GM04503 (cell line): ENCODE results near the gene RAP1A.
"Not testable (repeated sequence)": the region's sequence is repeated elsewhere in the genome, so short reads cannot be mapped to it uniquely, and the experiment has no call there.

Source experiments
- DNase-seq: peaks from one replicate; pipeline ENCODE4 v3.0.0-alpha.2; 2012; ENCODE audit warnings: low read depth

RAP1A gene

DNA sequence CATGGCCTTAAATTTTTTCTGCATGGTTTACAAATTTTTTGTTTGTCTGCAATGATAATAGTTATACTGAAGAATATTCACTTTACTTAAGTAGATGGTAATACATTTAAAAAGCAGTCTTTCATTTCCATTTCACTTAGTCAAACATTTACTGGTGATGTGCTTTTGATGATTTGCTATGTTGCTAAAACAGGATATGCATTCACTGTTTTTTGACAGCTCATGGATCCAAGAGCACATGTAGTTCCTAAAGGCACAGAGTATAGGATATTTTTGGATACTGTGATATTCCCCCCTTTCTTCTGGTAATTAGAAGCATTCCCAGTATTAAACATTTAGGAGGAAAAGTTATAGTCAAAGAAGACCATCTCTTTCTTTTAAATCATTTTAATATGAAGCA, 45.9 kb downstream of the RAP1A start:
- no peak for DNase-seq

DNA sequence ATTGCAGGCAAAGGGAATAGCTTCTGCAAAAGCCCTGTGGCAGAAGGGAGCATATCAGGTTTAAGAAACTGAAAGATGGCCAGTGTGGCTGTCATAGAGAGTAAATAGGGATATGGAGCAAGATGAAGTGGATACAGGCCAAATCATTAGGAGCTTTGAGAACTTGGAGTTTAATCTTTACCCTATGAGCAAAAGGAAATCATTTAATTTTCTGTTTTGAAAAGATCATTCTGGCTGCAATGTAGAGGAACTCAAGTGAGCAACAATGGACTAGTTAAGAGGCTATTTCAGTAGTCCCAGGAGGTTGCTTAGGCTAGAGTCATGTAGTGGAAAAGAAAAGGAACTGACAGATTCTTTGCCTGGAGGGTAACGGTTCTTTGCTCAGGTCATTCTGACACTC, 47.2 kb downstream of the RAP1A start:
- DNase-seq: no peak

DNA sequence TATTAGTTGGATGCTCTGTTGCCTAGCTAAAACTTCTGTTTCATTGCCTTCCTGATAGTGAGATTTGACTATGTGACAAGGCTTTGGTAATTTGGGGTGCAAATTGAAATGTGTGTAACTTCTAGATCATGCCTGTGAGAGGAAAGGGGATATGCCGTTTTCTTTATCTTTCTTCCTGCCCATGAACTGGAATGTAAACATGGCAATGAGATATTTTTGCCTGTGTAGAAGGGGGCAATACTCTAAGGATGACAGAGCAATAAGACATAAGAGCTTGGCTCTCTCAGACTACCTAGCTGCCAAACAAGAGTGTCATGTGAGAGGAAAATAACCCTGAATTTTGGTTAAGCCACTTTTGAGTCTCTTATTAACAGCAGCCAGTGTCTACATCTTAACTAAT, 49.7 kb downstream of the RAP1A start:
- no peak for DNase-seq

DNA sequence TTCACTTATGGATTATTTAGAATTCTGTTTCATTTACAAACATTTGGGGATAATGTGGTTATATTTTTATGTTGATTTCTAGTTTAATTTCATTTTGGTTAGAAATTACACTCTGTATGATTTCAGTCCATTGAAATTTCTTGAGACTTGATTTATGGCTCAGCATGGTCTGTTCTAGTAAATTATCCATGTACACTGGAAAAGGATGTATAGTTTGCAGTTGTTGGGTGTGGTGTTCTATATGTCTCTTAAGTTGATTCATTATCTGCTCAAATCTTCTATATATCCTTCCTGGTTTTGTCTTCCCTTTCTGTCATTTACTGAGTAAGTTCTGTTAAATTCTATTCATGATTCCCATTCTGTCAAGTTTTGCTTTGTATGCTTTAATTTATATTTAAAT, 52.3 kb downstream of the RAP1A start:
- no peak for DNase-seq

DNA sequence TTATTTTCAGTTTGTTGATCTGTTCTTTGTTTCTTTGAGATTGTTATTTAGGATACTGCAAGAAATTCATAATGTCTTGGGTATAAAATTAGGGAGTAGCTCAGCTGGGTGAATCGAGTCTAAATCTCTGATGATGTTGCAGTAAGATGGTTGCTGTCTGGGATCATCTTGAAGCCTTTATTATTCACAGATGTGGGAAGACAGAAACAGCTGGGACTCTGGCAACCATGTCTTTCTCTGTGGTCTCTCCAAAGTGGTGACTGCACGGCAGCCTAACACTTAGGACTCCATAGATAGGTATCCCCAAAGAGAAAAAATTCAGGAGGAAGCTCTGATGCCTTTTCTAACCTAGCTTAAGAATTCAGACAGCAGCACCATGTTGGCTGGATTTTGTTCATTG, 52.7 kb downstream of the RAP1A start:
- no peak for DNase-seq

DNA sequence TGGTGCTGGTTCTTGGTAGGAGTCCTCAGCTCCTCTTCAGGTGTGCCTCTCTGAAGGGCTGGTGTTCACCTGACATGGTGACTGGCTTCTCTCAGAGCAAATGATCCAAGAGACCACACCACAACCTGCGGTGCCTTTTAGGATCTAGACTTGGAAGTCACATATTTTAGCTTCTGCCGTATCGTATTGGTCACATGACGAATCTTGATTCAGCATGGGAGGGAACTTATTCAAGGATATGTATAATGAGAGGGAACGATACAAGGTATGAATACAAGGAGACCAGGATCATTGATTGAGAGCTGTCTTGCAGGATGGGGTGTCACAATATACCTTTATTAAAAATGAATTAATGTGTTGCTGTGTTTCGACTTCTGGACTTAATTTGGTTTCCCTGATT, 58.0 kb downstream of the RAP1A start:
- DNase-seq: no peak

DNA sequence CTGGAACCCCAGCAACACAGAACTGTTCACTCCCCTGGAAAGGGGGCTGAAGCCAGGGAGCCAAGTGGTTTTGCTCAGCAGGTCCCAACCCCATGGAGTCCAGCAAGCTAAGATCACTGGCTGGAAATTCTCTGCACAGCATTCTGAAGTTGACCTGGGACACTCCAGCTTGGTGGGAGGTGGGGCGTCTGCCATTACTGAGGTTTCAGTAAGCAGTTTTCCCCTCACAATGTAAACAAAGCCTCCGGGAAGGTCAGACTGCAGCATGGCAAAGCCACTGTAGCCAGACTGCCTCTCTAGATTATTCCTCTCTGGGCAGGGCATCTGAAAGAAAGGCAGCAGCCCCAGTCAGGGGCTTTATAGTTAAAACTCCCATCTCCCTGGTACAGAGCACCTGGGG, 60.0 kb downstream of the RAP1A start:
- no peak for DNase-seq

DNA sequence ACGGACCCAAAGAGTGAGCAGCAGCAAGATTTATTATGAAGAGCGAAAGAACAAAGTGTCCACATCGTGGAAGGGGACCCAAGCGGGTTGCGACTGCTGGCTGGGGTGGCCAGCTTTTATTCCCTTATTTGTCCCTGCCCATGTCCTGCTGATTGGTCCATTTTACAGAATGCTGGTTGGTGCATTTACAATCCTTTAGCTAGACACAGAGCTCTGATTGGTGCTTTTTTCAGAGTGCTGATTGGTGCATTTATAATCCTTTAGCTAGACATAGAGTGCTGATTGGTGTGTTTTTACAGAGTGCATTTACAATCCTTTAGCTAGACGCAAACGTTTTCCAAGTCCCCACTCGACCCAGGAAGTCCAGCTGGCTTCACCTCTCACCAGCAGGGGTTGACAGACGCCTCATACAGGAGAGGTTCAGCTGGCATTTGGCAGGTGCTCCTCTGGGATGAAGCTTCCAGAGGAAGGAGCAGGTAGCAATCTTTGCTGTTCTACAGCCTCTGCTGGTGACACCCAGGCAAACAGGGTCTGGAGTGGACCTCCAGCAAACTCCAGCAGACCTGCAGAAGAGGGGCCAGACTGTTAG, 60.7 kb downstream of the RAP1A start:
- DNase-seq: not testable (repeated sequence)

DNA sequence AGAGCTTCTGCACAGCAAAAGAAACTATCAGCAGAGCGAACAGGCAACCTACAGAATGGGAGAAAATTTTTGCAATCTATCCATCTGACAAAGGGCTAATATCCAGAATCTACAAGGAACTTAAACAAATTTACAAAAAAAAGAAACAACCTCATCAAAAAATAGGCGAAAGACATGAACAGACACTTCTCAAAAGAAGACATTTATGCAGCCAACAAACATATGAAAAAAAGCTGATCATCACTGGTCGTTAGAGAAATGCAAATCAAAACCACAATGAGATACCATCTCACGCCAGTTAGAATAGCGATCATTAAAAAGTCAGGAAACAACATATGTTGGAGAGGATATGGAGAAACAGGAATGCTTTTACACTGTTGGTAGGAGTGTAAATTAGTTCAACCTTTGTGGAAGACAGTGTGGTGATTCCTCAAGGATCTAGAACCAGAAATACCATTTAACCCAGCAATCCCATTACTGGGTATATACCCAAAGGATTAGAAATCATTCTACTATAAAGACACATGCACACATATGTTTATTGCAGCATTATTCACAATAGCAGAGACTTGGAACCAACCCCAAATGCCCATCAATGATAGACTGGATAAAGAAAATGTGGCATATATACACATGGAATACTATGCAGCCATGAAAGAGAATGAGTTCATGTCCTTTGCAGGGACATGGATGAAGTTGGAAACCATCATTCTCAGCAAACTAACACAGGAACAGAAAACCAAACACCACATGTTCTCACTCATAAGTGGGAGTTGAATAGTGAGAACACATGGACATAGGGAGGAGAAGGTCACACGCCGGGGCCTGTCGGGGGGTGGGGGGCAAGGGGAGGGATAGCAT, 65.9 kb downstream of the RAP1A start:
- not testable (repeated sequence) for DNase-seq

DNA sequence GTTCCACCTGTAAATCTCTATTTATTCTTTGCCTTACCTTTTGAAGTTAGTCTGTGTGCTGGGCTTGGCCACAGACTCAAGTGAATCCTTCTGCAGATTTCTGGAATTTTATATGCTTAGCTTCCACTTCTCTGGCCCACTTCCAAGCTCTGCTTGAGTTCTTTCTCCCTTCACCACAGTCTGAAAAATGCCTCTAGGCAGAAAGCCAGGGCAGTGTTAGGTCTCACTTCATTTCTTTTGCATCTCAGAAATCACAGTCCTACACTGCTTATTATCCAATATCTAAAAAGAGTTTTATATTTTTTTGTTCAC, 70.7 kb downstream of the RAP1A start:
- peak; percentile 81 for DNase-seq

DNA sequence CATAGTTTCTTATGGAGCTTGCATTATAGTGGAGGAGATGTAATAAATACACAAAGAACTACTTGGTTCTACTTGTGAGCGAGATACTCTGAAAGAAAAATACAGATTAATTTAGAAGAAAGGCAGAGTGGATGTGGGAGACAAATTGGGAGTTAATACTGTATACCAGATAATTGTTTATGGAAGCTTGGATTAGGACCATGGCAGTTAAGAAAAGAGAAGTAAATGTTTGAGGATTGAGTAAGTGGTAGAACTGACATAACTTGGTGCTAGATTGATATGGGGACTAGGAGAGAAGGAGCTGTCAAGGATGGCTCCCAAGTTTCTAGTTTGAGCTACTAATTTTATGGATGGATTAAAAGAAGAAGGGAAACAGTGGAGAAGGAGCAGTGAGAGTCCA, 72.3 kb downstream of the RAP1A start:
- no peak for DNase-seq

DNA sequence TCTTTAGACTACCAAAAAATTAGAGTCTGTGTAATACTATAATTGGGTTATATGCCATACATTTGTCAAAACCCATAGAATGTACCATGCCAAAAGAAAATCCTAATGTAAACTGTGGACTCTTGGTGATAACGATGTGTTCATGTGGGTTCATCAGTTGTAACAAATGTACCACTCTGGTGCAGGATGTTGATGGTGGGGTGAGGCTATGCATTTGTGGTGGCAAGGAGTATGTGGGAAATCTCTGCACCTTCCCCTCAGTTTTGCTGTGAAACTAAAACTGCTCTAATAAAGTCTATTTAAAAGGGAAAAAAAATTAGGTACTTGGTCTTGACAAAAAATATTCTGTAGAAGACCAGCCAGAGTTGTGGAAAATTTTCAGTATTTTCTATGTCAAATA, 76.2 kb downstream of the RAP1A start:
- no peak for DNase-seq

DNA sequence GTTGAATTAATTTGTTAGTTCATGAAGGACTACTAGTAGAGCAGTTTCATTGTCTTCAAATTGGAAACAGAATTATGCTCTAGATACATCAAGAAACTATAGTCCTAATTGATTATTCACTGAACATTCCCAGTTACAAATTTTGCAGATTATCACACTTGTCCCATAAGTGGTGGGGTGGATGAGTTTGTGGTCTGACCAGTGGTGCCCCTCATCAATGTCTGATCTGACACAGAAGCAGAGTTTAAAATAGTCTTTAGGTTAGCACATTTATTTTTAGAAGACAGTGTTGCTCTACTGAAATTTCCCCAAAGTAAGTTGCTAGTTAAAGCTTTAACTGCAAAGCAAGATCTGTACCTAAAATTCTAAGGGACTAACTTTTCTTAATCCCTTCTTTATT, 76.7 kb downstream of the RAP1A start:
- DNase-seq: no peak

DNA sequence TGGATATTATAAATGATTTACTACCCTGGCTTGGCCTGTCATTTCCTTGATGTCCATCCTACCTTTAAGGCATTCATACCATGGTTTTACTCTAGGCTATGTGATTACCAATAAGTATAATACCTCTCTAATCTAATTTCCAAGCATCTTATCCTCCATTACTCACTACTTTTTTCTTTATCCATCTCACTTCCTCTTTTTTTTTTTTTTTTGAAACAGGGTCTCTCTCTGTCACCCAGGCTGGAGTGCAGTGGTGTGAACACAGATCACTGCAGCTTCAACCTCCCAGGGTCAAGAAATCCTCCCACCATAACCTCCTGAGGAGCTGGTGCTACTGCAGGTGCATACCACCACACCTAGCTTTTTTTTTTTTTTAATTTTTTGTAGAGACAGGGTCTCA, 79.7 kb downstream of the RAP1A start:
- DNase-seq: no peak

DNA sequence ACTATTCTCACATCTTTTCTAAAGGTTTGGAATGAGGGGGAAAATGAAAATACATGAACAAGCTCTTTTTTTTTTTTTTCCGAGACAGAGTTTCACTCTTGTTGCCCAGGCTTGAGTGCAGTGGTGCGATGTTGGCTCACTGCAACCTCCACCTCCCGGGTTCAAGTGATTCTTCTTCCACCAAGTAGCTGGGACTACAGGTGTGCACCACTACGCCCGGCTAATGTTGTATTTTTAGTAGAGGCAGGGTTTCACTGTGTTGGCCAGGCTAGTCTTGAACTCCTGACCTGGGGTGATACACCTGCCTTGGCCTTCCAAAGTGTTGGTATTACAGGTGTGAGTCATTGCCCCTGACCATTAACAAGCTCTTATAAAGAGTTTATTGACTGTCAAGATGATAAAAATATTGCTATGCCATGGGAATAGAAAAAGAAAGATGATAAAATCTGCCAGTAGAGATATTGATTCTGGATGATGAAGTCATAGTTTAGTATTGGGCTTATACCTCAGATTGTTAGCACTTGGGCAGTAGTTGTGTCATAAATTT, 83.0 kb downstream of the RAP1A start:
- no peak for DNase-seq

DNA sequence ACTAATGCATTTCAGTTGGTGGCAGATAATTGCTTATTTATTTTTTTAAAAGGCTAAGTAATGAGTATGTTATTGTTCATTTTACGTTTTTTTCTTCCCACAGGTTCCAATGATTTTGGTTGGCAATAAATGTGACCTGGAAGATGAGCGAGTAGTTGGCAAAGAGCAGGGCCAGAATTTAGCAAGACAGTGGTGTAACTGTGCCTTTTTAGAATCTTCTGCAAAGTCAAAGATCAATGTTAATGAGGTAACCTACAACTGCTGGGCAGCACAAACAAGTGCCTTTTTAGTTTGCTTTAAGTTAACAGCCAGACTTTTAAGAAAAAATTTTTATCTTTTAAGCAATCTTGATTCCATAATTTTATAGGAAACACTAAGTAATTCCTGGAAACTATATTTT, 84.7 kb downstream of the RAP1A start:
- no peak for DNase-seq

DNA sequence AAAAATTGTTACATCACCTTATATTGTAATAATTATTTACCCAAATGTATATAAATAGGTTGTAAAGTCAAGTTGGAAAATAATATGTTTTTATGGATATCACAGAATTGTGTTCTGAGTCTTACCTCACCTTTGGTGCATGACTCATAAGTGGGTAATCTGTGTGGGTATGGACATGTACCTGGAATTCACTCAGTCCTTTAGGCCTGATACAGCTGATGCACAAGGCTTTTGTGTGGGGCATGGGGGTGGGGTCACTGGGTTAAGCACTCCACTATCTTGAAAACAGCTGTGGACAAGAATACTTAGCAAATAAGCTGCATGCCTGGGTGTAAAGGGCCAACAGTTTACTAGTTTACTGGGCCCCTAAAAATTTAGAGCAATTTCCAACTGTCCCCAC, 85.2 kb downstream of the RAP1A start:
- no peak for DNase-seq

DNA sequence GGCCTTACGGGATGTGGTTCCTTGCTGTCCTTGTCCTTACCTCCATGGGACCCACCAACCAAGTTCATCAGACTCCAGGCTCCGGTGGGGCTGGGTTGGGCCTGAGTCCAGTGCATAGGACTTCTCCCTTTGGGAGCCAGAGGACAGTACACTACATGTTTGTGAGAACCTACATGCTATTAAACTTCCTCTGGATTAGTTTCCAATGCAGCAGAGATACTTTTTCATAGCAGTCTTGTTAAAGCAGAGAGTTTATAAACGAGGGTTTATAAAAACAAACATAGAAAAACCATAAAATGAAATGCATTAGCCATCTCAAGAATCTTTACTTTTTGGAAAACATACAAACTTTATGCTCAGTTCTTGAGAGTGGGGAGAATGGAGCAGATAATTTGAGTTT, 86.3 kb downstream of the RAP1A start:
- DNase-seq: no peak

DNA sequence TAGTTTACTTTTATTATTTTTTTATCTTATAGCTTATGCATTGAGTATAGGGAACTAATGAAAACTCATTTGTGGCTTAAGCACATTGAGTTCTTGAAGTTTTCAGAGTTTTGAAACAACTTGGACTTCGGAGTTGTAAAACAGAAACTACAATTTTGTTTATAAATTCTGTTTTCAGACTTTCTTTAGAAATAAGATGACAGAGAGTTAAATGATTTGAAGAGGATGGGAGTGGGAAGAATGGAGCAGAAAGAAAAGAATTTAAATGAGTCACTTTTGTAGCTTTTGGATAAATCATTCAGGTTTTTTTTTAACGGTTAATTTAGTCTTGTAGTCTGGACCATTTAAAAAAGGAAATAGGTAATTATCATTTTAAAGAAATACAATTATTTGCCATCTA, 87.3 kb downstream of the RAP1A start:
- no peak for DNase-seq

DNA sequence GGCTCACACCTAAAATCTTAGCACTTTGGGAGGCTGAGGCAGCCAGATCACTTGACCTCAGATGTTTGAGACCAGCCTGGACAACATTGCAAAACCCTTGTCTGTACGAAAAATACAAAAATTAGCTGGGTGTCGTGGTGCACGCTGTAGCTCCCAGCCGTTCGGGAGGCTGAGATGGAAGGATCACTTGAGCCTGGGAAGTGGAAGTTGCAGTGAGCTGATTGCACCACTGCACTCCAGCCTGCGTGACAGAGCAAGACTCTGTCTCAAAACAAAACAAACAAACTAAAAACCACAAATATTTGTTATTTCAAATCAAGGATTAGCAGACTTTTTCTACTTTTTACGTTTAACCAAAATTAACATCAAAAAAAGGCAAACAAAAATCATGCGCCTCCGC, 88.3 kb downstream of the RAP1A start:
- DNase-seq: peak; percentile 45

DNA sequence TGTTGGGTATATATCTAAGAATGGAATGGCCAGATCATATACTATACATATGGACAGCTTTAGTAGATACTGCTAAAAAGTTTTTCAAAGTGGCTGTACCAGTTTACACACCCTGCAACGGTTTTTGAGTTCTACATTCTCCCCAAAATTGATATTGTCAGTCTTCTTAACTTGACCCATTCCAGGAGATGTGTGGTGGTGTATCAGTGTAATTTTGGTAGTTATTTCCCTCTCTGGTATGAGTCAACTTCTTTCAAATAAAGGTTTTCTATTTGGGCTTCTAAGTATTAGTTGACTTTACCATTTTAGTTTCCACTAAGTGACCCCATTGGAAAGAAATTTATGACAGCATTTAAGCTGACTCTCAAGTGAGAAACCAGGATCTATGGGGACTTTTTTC, 90.4 kb downstream of the RAP1A start:
- no peak for DNase-seq

DNA sequence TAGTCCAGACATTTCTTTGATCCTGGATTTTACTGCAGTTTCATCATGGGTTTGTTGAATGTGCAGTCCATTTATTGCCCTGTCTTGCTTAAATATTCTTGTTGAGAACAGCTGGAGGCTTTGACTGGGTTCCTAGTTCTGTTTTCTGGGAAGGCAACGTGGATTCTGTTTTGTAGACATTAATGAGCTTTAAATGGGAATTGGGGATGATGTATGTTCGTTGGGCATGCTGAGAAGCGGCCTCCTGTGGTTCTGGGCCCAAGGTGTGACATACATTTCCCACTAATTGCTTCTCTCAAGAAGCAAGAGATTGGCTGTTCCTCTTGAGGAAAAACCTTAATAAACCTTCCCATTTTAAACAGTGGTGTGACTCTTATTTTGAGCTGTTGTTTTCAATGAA, 96.7 kb downstream of the RAP1A start:
- DNase-seq: no peak

DNA sequence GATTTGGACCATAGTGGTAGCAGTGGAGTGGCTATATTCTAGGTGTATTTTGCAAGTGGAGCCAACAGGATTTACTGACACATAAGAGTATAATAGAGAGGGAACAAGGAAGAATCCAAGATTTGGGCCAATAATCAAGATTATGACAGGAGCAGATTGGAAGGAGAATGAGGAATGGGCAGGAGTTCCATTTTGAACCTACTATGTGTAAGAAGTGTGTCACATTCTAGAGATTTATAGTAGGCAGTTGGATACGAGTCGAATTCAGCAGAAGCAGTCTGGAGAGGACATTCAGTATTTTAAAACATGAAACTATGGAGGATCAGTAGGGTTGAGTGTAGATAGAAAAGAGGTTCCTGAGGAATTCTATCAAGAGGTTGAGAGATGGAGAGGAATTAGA, 97.9 kb downstream of the RAP1A start:
- DNase-seq: no peak

DNA sequence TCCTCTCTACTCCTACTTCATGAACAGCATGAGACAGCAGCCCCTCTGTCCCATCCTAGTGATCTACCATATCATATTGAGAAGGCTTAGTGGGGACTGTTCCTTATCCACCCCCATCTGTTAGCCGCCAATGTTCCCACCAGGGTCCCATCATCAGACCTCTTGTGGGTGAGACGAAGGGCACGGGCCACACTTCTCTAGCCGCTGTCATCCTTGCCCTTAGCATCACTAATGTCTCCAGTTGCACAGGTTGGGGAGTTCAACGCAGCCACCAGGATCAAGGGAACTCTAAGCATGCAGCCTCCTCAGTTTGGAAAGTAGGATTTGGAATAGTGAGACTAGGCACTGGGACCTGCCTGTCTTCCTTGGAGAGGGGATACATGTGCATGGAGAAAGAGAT, 99.5 kb downstream of the RAP1A start:
- DNase-seq: no peak
